Neural cell (in vitro differentiated cells): ENCODE results near the gene PACS1. TPM values are rescaled to one million over a fixed set of nuclear protein-coding genes. Genes with fewer than 3 reads are reported as not detected.

Experiments
- H2AFZ ChIP-seq: fragments of 200-600, 300-800 bp; sonication (generic), shearing (Covaris generic); 2 replicates; pipeline ENCODE4 v1.6.0; 2014; ENCODE audit warnings: low read depth, mild to moderate bottlenecking, antibody characterized with exemption, low read length, moderate library complexity
- H3F3A ChIP-seq: fragments of 200-600 bp; shearing (Covaris generic); 2 replicates; pipeline ENCODE4 v1.6.1; 2016; ENCODE audit warnings: mild to moderate bottlenecking, moderate library complexity, mixed read lengths, antibody characterized with exemption, low read length; ENCODE audit not compliant: insufficient read depth, poor library complexity, severe bottlenecking
- H3K27ac ChIP-seq: fragments of 200-600, 300-800 bp; sonication (generic), shearing (Covaris generic); 2 replicates; pipeline ENCODE4 v1.5.1; 2014; ENCODE audit warnings: mild to moderate bottlenecking, low read length, moderate library complexity
- H3K27me3 ChIP-seq: fragments of 300-800, 200-600 bp; sonication (generic), shearing (Covaris generic); 2 replicates; pipeline ENCODE4 v1.6.0; 2014; ENCODE audit warnings: mild to moderate bottlenecking, low read depth, low read length, moderate library complexity; ENCODE audit not compliant: insufficient read depth
- H3K36me3 ChIP-seq: fragments of 300-800, 200-600 bp; sonication (generic), shearing (Covaris generic); 2 replicates; pipeline ENCODE4 v1.5.1; 2014; ENCODE audit warnings: mild to moderate bottlenecking, antibody characterized with exemption, low read length, moderate library complexity; ENCODE audit not compliant: insufficient read depth
- H3K4me2 ChIP-seq: fragments of 300-800, 200-600 bp; sonication (generic), shearing (Covaris generic); 2 replicates; pipeline ENCODE4 v1.6.0; 2014; ENCODE audit warnings: mild to moderate bottlenecking, low read length
- H3K4me3 ChIP-seq: fragments of 300-800, 200-600 bp; sonication (generic), shearing (Covaris generic); 2 replicates; pipeline ENCODE4 v1.5.1; 2014; ENCODE audit warnings: mild to moderate bottlenecking, low read length, moderate library complexity
- H3K79me2 ChIP-seq: fragments of 200-600 bp; shearing (Covaris generic); replicated peaks from 2 replicates; pipeline ENCODE4 v1.6.0; 2014; ENCODE audit warnings: mild to moderate bottlenecking, low read length, moderate library complexity; ENCODE audit not compliant: insufficient read depth
- H3K9ac ChIP-seq: fragments of 300-800, 200-600 bp; sonication (generic), shearing (Covaris generic); 2 replicates; pipeline ENCODE4 v1.6.1; 2016; ENCODE audit warnings: mild to moderate bottlenecking, low read length, mixed read lengths
- H3K9me2 ChIP-seq: fragments of 200-600 bp; shearing (Covaris generic); 2 replicates; pipeline ENCODE4 v1.6.1; 2016; ENCODE audit warnings: mild to moderate bottlenecking, low read length, mixed read lengths; ENCODE audit not compliant: insufficient read depth
- H3K9me3 ChIP-seq: fragments of 200-600, 300-800 bp; sonication (generic), shearing (Covaris generic); 2 replicates; pipeline ENCODE4 v1.6.1; 2016; ENCODE audit warnings: mild to moderate bottlenecking, mixed run types, low read length, moderate library complexity, mixed read lengths
- H4K20me1 ChIP-seq: fragments of 200-600 bp; shearing (Covaris generic); 2 replicates; pipeline ENCODE4 v1.6.1; 2016; ENCODE audit warnings: mild to moderate bottlenecking, mixed run types; ENCODE audit not compliant: insufficient read depth
- CTCF ChIP-seq: fragments of 450-650 bp; IDR thresholded peaks from 2 replicates; pipeline ENCODE4 v1.5.1; 2014; ENCODE audit warnings: antibody characterized with exemption, mild to moderate bottlenecking, moderate library complexity; ENCODE audit not compliant: poor library complexity, severe bottlenecking
- EP300 ChIP-seq: fragments of 450-650 bp; conservative IDR thresholded peaks from 2 replicates; pipeline ENCODE4 v1.6.1; 2014; ENCODE audit warnings: antibody characterized with exemption, mild to moderate bottlenecking, moderate library complexity; ENCODE audit not compliant: poor library complexity, severe bottlenecking
- EZH2 ChIP-seq: fragments of 200-600, 300-800 bp; shearing (Covaris generic), sonication (generic); IDR thresholded peaks from 2 replicates; pipeline ENCODE4 v1.6.1; 2014; ENCODE audit warnings: antibody characterized with exemption, low read length, borderline replicate concordance, mild to moderate bottlenecking; ENCODE audit not compliant: insufficient read depth, poor library complexity, severe bottlenecking
- MXI1 ChIP-seq: fragments of 450-650 bp; conservative IDR thresholded peaks from 2 replicates; pipeline ENCODE4 v1.6.1; 2014; ENCODE audit warnings: antibody characterized with exemption, mild to moderate bottlenecking; ENCODE audit not compliant: poor library complexity, severe bottlenecking
- POLR2AphosphoS5 ChIP-seq: IDR thresholded peaks from 2 replicates; pipeline ENCODE4 v1.6.1; 2012
- RAD21 ChIP-seq: fragments of 450-650 bp; conservative IDR thresholded peaks from 2 replicates; pipeline ENCODE4 v1.6.1; 2014; ENCODE audit warnings: antibody characterized with exemption, mild to moderate bottlenecking, moderate library complexity
- REST ChIP-seq: IDR thresholded peaks from 2 replicates; pipeline ENCODE4 v1.6.1; 2012; ENCODE audit warnings: borderline replicate concordance
- SMC3 ChIP-seq: fragments of 450-650 bp; conservative IDR thresholded peaks from 2 replicates; pipeline ENCODE4 v1.6.1; 2014; ENCODE audit warnings: antibody characterized with exemption, mild to moderate bottlenecking, moderate library complexity; ENCODE audit not compliant: poor library complexity
- TAF1 ChIP-seq: IDR thresholded peaks from 2 replicates; pipeline ENCODE4 v1.6.1; 2012; ENCODE audit warnings: low read depth
- polyA plus RNA-seq: library from polyadenylated mRNA; depleted of rRNA; stranded (reverse); fragments of >200 nt; gene quantifications from 2 replicates; pipeline ENCODE4 v1.2.3, GENCODE V29; 2014

PACS1 gene
- polyA plus RNA-seq, 1 donor from 2014 or later: 14.4 TPM

- Histone ChIP-seq H3F3A (no peaks in the 10 kb centered on the region), H3K4me2 (no peak overlapping the region), H3K27ac (no peak overlapping the region), H3K79me2 (peaks cover 7% of the 10 kb centered on the region), H3K36me3 (peaks cover 8% of the 10 kb centered on the region), H3K4me3 (no peak overlapping the region), H3K27me3 (no peaks in the 10 kb centered on the region), H3K9me3 (no peaks in the 10 kb centered on the region), H4K20me1 (no peaks in the 10 kb centered on the region), H3K9ac (no peak overlapping the region), H3K9me2 (no peaks in the 10 kb centered on the region), H2AFZ (no peak overlapping the region)
- TF ChIP-seq EZH2: no peak
- no peak for TF ChIP-seq REST
- TF ChIP-seq CTCF: no peak
- no peak for TF ChIP-seq MXI1
- no peak for TF ChIP-seq POLR2AphosphoS5
- TF ChIP-seq RAD21: no peak
- TF ChIP-seq EP300: no peak
- no peak for TF ChIP-seq TAF1
These were observed 9.9 kb upstream of the PACS1 start for GRCh38 chr11:66059966-66060680.

GRCh38 chr11:66061268-66061667 is 8.8 kb upstream of the PACS1 start:
- H3K4me3 ChIP-seq: no peak overlapping the region
- H3K9me2 ChIP-seq: no peaks in the 10 kb centered on the region
- no peak overlapping the region for H3K9ac ChIP-seq
- H3K9me3 ChIP-seq: no peaks in the 10 kb centered on the region
- H3F3A ChIP-seq: no peaks in the 10 kb centered on the region
- H3K27ac ChIP-seq: no peak overlapping the region
- no peaks in the 10 kb centered on the region for H3K27me3 ChIP-seq
- H3K36me3 ChIP-seq: peaks cover 8% of the 10 kb centered on the region
- H2AFZ ChIP-seq: no peak overlapping the region
- TF ChIP-seq EZH2 (no peak), CTCF (no peak), MXI1 (no peak), REST (no peak), SMC3 (no peak), POLR2AphosphoS5 (no peak), TAF1 (no peak), RAD21 (no peak), EP300 (no peak)
- H4K20me1 ChIP-seq: no peaks in the 10 kb centered on the region
- H3K4me2 ChIP-seq: no peak overlapping the region
- H3K79me2 ChIP-seq: peaks cover 4% of the 10 kb centered on the region
